Measurements from ENCODE around the gene SDK2.

Gene SDK2

GRCh38 chr17:73411313-73411747 lies 232.9 kb downstream of the SDK2 start:
- H3K4me3 ChIP-seq (ENCODE audit: low read depth, low read length): no peak overlapping the region
- TF ChIP-seq, protein P1, sequence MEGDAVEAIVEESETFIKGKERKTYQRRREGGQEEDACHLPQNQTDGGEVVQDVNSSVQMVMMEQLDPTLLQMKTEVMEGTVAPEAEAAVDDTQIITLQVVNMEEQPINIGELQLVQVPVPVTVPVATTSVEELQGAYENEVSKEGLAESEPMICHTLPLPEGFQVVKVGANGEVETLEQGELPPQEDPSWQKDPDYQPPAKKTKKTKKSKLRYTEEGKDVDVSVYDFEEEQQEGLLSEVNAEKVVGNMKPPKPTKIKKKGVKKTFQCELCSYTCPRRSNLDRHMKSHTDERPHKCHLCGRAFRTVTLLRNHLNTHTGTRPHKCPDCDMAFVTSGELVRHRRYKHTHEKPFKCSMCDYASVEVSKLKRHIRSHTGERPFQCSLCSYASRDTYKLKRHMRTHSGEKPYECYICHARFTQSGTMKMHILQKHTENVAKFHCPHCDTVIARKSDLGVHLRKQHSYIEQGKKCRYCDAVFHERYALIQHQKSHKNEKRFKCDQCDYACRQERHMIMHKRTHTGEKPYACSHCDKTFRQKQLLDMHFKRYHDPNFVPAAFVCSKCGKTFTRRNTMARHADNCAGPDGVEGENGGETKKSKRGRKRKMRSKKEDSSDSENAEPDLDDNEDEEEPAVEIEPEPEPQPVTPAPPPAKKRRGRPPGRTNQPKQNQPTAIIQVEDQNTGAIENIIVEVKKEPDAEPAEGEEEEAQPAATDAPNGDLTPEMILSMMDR (IDR thresholded peaks at IDR 0.05; ENCODE audit: borderline replicate concordance, insufficient read depth, low read depth, low read length): no peak

DNA sequence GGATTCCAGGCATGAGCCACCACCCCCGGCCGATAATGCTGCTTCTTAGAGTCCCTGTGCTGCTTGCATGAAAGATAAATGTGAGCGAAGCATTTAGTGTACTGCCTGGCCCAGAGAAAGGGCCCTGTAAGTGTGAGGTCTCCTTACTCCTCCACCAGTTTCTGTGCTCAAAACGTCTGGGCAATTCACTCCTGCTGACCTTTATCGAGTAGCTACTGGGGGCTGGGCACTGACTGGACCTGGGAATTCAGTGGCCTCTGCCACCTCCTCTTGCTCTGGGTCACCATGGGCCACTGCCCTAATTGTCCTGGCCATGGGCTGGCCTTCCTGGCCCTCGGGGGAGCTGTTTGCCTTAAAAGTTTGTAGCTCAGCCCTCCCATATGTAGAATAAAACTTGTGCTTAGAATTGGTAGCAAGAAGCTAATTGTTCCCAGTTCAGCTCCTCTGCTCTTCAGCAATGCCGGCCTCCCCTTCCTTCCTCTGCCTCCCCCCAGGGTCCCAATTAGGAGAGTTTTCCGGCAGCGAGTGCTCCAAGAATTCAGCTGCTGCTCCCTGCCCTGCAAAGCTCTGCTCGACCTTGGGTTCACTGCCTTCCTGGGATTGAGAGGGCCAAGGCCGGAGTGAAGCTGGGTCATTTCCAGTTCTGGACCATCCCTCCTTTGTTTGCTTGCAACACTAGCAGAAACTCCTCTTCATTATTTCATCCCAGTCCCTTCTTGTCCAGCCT lies 233.5 kb downstream of the SDK2 start:
- TF ChIP-seq, protein P1 (IDR thresholded peaks at IDR 0.05; ENCODE audit: borderline replicate concordance, insufficient read depth, low read depth, low read length): no peak
- H3K4me3 ChIP-seq (ENCODE audit: low read depth, low read length): no peak overlapping the region

- no peak overlapping the region for H3K4me3 ChIP-seq (ENCODE audit: low read depth, low read length)
- TF ChIP-seq, protein P1 (IDR thresholded peaks at IDR 0.05; ENCODE audit: borderline replicate concordance, insufficient read depth, low read depth, low read length): no peak
Measured at GRCh38 chr17:73404246-73404645, 240.0 kb downstream of the SDK2 start.

- H3K4me3 ChIP-seq (ENCODE audit: low read depth, low read length): no peak overlapping the region
- TF ChIP-seq, protein P1 (IDR thresholded peaks at IDR 0.05; ENCODE audit: borderline replicate concordance, insufficient read depth, low read depth, low read length): no peak
Measured at GRCh38 chr17:73402466-73402865, 241.8 kb downstream of the SDK2 start.

GRCh38 chr17:73401911-73402310 lies 242.3 kb downstream of the SDK2 start:
- TF ChIP-seq, protein P1 (IDR thresholded peaks at IDR 0.05; ENCODE audit: borderline replicate concordance, insufficient read depth, low read depth, low read length): no peak

DNA sequence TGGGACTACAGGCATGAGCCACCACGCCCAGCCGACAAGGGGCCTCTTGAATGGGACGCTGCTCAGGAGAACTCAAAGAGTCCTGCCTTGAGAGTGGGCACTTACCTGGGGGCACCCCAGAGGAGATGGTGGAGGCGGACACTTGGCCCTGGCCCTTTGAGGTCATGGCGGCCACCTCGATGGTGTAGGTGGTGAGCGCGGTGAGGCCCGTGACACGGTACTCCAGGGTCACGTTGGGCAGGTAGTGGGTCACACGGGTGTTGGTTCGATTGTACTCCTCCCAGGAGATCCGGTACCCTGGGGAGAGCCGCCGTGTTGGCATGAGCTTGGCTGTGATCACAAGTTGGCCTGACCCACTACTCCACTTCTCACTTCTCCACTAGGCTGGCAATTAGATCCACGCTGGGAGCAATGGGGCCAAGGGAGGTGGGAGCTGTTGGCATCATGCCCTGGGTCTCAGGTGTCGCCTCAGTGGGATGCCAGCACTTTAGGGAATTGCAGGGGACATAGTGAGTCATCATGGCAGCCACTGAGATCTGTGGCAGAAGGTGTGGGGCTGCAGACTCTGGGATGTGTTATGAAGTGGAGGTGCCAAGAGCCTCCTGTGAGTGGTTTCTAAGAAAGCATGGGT lies 243.2 kb downstream of the SDK2 start:
- TF ChIP-seq, protein P1 (IDR thresholded peaks at IDR 0.05; ENCODE audit: borderline replicate concordance, insufficient read depth, low read depth, low read length): no peak
- no peak overlapping the region for H3K4me3 ChIP-seq (ENCODE audit: low read depth, low read length)

More at GRCh38 chr17:73401911-73402310, 242.3 kb downstream of the SDK2 start:
- no peak overlapping the region for H3K4me3 ChIP-seq (ENCODE audit: low read depth, low read length)

- no peak overlapping the region for H3K4me3 ChIP-seq (ENCODE audit: low read depth, low read length)
- TF ChIP-seq, protein P1 (IDR thresholded peaks at IDR 0.05; ENCODE audit: borderline replicate concordance, insufficient read depth, low read depth, low read length): no peak
Measured at GRCh38 chr17:73399056-73399455, 245.2 kb downstream of the SDK2 start.

Measured in GM12875 (cell line).